Measurements from ENCODE around the gene GRIK1.
"Not testable (repeated sequence)": the region's sequence is repeated elsewhere in the genome, so short reads cannot be mapped to it uniquely, and the experiment has no call there.

The GRIK1 gene

DNA sequence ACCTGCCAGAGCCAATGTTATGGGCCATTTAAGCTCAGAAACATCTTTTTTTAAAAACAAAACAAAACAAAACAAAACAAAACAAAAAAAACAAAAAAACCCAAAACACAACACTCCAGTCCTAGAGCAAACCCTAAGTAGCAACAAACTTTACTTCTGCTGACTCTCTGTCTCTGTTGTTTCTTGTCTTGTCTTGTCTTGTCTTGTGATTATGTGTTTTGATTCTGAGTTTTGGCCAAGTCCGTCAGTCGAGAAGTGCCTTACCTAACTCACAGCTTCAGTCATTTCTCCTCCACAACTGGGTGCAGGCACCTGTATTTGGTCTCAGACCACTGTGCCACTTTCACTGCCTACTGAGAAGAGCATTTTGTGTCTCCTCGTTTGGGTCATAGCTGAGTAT lies 333.2 kb downstream of the GRIK1 start:
- no peak for DNase-seq (ENCODE audit: low read depth)

DNA sequence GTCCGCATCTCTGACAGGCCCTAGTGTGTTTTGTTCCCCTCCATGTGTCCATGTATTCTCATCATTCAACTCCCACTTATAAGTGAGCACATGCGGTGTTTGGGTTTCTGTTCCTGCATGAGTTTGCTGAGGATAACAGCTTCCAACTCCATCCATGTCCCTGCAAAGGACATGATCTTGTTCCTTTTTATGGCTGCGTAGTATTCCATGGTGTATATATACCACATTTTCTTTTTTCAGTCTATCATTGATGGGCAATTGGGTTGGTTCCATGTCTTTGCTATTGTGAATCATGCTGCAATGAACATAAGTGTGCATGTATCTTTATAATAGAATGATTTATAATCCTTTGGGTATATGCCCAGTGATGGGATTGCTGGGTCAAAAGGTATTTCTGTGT lies 334.6 kb downstream of the GRIK1 start:
- not testable (repeated sequence) for DNase-seq (ENCODE audit: low read depth)

DNA sequence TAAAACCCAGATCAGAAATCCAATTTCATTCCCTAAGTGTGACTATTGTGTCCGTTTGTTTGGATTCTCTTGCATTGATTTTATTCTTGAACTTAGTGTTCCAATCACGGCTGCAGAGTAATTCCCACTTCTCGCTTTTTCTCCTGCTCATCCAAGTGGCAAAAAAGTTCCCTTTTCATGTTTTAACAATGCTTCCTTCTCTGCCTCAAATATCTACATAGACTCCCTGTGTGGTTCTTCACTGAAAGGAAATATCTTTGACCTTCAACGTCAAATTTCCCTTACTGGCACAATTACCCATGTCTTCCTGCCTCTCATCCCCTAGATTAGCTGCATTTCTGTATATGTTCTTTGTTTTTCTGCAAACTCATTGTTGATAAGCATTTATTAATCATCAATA lies 335.7 kb downstream of the GRIK1 start:
- no peak for DNase-seq (ENCODE audit: low read depth)

DNA sequence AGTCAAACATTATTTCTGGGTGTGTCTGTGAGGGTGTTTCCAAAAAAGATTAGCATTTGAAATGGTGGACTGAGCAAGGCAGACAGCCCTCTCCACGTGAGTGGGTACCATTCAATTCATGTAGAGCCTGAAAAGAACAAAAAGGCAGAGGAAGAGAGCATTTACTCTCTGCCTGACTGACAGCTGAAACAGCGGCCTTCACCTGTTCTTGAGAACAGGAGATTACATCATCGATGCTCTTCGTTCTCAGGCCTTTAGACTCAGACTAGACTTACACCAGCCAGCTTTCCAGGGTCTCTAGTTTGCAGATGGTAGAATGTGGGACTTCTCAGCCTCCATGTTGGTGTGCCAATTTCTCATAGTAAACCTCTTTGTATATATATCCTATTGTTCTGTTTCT lies 338.7 kb downstream of the GRIK1 start:
- no peak for DNase-seq (ENCODE audit: low read depth)

DNA sequence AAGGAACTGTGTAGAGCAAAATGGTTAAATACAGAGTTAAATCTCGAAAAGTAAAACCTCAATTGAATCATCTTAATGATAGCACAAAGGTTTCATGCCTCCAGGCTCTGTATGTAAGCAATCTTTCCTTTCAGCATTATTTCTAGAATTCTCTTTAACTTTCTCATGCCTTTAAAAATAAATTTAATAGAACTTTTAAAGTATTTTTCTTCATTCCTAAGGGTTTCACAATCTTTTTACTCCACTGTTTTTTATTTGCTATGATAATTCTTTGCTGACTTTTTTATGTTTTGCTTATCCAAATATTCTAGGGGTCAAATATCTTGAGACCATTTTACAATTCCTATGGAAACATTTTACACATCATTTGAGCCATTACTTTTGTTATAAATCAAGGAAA lies 353.1 kb downstream of the GRIK1 start:
- DNase-seq (ENCODE audit: low read depth), result no peak

DNA sequence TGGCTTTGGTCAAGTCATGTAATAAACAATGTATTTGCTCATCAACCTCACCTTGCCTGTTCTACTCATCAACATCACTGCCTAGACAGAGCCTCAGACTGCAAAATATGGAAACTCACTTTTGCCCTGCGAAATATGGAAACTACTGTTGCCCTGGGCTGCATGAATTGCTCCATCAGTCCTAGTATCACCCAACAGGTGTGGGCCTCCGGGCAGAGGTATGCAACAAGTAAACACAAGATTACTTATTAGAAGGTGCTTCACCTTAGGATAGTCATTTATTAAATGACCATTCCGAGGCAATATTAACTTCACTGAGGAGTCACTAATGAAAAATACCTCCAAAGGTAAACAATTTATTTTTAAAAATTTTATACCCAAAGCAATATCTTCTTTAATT lies 354.3 kb downstream of the GRIK1 start:
- DNase-seq (ENCODE audit: low read depth), result no peak

DNA sequence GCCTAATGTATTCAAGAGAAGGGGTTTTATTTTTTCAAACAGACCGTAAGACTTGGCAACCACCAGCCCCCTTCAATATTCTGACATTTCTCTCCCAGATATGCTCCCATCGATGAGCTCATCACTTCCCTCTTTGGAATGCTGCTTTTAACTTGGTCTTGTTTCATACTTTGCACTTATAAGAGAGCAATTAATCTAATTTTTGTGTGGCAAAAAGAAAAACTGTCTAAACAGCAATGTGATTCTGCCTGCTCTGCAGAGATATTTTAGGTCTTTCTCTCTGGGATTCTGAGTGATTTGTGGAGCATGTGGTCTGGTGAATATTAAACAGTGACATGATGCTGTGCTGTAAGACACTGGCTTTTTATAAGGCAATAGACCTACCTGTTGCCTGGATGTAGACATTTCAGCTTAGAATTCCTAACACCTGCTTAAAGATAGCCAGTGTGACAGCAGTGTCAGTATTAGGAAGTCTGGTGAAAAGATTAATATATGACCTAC lies 356.3 kb downstream of the GRIK1 start:
- no peak for DNase-seq (ENCODE audit: low read depth)

DNA sequence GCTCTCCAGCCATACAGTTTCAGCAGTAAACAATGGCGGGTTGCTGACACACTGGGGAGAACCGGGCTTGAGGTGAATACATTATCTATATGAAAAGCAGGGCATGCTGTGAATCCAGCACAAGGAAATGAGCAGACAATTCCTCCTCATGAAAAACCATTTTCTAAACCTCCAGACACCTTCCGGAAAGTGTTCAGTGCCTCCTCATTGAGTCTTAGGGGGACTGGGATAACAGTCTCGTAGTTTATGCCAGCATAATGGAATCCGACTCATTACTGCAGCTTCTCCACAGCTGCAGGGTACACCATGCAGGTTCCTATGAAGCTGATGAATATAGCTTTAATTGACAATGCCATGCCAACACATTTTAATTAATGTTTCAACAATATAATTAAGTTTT lies 356.9 kb downstream of the GRIK1 start:
- no peak for DNase-seq (ENCODE audit: low read depth)

DNA sequence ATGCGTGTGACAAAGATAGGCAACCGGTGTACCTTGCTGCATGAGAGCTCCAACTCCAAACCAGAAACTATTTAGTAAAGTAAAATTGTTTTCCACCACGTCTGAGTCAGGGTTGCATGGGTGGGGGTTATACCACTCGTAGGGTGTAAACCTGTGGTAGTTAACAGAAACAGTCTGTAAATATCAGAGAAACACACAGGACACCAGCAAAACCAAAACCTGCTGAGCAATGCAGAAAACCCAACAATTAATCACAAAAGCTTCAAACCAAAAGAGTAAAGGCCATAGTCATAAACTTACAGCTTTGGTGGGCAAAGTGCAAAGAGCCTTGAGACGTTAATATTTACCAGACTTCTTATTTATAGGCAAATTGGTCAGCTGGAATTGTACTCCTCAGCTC lies 358.4 kb downstream of the GRIK1 start:
- no peak for DNase-seq (ENCODE audit: low read depth)

DNA sequence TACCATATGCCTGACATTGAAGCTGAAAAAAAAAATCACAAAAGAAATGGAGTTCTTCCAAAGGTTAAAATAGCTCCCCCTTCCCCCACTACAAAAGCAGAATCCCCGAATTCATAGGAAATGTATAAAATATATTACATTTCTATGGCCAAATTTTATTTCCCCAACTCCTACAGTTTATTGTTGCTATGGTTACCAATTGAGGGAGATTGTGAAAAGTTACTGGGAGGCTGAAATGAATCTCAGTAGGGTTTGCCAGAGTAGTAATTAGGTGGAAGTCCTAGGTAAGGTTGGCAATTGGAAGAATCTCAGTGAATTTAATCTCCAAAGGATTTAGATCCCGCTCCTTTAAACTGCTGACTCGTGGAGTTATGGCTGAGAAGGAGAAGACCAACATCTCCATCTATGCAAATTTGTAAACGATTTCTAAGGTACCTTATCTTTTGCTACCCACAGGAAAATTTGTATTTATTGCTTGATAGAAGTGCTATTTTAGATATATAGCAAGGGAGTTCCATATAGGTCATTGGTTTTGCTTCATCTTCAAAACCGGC lies 359.0 kb downstream of the GRIK1 start:
- DNase-seq (ENCODE audit: low read depth), result no peak

DNA sequence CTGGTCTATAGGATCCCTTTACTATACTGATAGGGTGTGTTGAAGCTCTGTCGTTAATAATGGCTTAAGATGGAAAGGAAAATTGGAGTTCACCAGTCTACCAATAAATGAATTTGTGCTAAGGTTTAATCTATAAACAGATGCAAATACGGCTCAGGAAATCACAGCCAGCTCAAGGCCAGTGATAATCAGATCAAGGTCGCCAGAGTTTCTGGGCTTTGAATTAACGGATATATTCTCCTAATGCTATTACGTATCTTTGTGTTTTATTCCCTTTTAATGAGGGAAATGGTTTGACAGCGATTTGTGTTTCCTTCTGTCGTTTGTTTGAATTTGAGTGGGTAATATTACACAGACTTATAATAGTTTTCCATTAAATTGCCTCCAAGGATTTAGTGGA lies 361.5 kb downstream of the GRIK1 start:
- DNase-seq (ENCODE audit: low read depth), result no peak

DNA sequence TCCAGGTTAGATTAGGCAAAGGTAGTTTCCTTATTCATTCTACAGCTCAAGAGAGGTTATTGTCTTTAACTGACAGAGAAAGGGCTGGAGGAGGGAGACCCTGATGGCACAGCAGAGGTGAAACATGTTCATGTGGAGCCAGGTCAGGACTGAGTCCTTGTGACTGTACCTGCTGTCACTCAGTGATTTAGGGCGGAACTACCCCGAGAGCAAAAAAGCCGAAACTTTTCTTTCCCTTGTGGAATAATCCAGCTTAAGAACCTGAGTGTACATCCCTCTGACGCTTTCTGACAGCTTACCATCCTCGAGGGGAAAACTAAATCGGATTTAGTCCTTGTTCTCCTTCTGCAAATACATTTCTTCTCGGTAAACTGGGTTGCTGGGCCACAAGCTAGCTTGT lies 367.8 kb downstream of the GRIK1 start:
- no peak for DNase-seq (ENCODE audit: low read depth)

DNA sequence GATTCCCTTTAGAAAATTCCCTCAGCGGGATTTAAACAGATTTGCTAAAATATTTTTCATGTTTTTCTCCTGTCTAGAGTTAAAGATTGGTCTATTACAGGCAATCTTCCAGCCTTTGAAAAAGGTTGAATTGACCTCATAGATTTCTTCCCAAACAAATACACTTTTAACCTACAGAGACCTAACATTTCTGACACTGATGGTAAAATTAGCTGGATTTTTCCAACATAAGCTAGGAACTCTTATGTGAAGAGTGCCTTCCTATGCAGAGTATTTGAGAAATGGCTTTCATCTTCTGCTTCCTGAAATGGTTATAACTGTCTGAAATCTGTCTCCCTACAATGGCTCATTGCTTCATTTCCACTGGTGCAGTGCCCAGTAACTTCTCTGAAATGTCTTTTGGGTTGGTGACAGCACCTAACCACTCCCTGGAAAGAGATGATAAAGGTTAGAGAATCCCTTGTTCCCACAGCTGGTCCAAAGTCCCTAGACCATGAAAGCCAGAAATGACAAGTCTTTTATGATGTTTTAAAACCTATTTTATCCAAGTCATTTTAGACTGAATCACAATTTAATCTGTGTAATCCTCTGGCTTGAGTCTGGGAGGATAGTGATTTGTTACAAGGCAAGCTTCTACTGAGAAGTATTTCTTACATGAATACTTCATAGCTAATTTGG lies 371.6 kb downstream of the GRIK1 start:
- DNase-seq (ENCODE audit: low read depth), result no peak

DNA sequence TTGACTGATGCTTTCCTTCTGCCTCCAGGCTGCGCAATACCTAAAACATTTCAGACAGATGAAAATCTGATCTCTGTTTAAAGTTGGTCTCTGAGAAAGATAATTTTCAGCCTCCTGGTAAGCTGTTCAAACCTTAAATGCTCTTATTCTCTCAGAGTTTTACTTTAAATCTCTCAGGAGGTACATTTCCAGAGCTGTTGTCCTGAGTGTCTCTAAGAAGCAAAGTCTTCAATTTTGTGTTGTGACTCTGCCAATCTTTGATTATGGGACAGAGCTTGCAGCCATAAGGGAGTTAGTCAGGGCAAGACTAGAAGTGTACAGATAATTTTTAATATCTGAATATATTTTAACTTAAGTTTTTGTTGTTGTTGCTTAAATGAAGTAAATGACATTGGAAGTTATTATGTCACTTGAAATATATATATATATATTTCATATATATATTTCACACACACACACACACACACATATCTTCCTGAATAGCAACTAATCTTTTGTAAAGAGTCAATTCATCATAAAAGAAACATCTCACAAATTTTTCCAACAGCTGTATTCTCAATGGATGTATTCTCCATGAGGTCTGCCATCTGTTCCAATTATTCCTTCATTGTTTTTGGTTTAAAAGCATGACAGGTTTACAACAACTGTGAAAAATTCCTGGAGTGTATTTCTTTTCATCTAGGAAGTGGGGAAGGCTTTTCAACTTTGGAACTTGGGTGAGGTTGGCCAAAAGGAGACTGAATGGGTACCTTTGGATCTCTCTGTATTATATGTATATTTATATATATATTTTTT lies 381.7 kb downstream of the GRIK1 start:
- no peak for DNase-seq (ENCODE audit: low read depth)

DNA sequence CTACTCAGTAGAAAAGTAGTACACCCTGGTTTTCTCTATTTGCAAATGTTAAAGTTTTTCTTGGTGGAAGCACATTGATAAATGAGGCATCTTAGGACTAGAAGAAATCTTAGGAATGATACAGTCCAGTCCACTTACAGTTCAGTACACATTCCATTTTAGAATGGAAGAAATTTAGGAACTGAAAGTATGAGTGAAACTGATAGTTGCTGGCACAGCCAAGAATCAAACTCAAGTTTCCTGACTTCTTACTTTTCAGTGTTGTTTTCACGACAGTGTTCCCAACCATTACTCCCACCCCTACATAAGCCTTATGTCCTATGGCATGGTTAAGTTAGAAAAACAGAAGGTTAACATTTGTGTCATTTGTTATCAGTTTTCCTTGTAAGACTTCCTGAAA lies 382.6 kb downstream of the GRIK1 start:
- no peak for DNase-seq (ENCODE audit: low read depth)

DNA sequence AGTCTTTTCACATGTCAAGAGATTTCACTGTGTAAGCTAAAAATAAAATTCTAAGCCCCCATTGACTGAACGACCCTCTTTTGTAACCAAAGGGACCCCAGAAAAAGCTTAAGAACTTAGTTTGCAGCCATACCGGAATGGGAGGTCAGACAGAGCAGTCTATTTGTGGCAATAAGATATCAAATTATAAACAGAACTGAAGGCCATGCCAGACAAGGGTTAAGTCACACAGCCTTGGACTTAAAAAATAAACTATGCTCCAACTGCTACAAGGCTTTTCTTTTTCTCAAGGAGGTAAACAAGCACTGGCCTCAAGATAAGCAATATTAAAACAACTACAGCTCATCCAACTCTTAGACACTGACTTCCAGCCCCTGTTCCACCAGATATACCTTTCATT lies 384.2 kb downstream of the GRIK1 start:
- no peak for DNase-seq (ENCODE audit: low read depth)

DNA sequence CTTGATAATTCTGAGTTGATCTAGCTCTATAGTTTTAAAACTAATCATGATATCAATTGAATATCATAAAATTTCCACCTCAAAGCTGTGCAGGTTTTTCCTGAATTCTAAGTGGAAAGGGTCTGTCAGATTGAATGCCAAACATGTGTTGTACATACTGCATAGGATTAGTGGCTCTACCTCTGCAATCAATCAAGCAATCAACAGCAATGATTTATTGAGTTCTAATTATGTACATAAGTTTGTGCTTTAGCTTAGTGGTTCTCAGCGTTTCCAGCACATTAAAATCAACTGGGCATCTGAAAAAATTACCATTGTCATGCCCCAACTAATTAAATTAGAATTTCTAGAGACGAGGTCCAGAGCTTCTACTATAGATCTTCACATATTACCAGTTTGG lies 389.6 kb downstream of the GRIK1 start:
- DNase-seq (ENCODE audit: low read depth), result no peak

DNA sequence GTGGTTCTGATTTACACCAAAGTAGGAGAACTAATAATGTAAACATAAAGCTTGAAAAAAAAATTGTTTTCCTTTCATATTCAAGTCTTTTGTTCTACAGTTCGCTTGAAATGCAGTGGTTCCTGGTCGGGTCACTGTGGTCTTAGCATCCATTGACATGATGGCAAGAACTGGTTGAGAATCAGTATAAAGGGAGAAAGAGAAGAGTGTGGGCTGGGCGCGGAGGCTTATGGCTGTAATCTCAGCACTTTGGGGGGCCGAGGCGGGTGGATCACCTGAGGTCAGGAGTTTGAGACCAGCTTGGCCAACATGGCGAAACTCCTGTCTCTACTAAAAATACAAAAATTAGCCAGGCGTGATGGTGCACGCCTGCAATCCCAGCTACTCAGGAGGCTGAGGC lies 390.2 kb downstream of the GRIK1 start:
- DNase-seq (ENCODE audit: low read depth), result no peak

DNA sequence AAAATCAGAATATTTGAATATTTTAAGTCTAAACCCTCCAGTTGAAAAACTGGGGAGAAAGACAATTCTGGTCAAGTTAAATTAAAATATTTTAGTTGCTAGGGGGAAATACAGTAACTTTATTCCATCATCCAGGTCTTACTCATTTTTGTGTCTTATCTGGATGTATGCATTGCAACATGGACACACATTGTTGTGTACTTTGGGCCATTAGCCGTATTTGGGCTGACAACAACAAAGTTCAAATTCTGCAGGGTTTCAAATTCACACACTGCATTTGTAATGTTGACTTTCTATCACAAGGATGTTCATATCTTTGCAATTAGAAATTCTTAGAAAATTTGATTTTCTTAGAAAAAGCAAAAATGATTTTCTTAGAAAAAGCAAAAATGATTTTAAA lies 391.8 kb downstream of the GRIK1 start:
- no peak for DNase-seq (ENCODE audit: low read depth)

DNA sequence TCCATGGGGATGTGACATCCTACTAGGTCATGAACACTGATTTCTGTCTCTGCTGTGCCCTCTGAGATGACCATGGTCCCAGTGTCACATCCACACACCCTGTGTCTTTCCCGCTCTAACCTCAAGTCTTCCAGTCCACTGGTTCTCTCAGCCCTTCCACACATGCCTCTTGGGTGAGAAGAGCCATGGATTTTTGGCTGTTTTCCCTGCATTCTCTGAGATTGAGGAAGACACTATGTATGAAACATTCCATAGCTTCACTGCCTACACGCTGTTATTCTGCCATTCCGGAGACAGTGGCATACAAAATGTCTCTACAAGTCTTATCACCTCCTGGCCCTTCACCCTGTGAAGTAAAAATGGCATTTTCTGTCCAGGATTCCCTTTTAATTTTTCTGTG lies 393.7 kb downstream of the GRIK1 start:
- no peak for DNase-seq (ENCODE audit: low read depth)

DNA sequence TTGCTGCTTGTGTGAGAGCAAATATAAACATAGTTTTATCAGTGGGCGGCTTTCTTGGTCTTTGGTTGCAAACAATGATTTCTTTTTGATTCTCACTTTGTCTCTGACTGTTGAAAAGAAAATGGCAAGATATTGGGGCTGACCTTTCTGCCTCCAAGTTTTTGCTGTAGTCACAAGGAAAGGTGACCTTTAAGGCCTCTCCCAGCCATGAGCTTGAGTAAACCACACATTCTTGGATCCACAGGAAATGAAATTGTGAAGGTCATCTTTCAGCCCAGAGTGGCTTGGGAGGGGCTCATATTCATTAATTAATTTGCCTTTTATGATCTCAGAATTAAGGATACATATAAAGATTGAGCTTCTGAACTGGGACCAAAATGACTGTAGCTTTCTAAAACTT lies 399.5 kb downstream of the GRIK1 start:
- DNase-seq (ENCODE audit: low read depth), result no peak

DNA sequence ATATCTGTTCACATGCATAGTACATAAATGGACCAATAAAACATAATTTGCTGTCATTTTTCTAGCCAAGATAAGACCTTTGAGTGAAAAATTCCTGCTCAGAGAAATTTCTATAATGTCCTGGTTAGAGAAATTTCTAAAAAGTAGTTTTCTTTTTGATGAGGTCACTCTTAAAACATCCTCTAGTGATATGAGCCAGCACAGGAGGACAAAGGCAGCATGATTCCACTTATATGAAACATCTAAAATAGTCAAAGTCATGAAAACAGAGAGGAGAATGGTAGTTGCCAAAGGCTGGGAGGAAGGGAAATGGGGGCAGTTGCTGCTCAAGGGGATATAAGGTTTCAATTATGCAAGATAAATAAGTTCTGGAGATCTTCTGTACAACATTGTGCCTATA lies 401.7 kb downstream of the GRIK1 start:
- DNase-seq (ENCODE audit: low read depth), result no peak

DNA sequence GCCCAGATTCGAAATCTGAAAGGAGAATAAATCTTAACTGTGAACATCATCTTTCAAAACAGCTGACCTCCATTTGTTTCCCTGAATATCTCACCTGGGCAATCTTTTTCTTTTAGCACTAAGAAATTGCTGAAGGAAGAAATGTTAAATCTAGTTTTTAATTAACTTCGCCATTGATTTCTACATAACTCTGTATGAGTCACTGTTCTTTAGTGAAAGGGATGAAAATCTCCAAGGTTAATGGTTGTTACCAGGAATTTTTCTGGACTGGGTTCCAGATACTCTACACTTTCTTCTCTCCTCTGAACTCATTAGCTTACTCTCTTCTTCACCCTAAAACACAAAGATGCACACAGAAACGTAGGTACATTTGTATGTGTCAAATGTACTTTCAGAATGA lies 405.3 kb downstream of the GRIK1 start:
- no peak for DNase-seq (ENCODE audit: low read depth)

DNA sequence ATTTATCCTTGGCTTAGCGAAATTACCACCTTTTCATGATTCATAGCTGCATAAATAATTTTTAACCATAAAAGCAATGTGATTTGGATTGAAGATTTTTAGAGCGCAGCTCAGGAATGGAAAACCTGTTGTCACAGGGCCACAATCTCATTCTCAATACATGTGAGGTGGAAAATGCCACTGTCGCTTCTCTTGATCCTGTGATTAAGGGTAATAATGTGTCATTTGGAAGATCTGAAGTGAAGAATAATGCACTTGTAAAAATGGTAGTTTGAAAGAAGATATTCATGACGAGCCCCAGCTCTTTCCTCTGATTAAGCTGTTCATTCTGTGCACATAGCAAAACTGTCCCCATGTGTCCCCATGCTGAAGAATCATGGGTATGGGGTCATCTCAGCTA lies 410.7 kb downstream of the GRIK1 start:
- no peak for DNase-seq (ENCODE audit: low read depth)
